Stimulated activated CD8-positive, alpha-beta memory T cell treated with anti-CD3 and anti-CD28 coated beads, Interleukin-4, amount 100 ng/mL, for 4 hours (primary cell): Measurements from ENCODE around the gene SMKR1.
"Not testable (repeated sequence)": the region's sequence is repeated elsewhere in the genome, so short reads cannot be mapped to it uniquely, and the experiment has no call there.

Source experiments
- DNase-seq, 2 donors: peaks; one replicate each; pipeline ENCODE4 v3.0.0-alpha.2; 2020; ENCODE audit warnings: low read depth in 2 of 2, low spot score in 1 of 2

Gene SMKR1

GRCh38 chr7:129481376-129481775 lies 21.0 kb upstream of the SMKR1 start:
- not testable (repeated sequence) for DNase-seq

- no peak for DNase-seq
Measured at GRCh38 chr7:129482781-129483180, 19.6 kb upstream of the SMKR1 start.

- no peak for DNase-seq
Measured at GRCh38 chr7:129489491-129489890, 12.8 kb upstream of the SMKR1 start.

GRCh38 chr7:129492391-129492790 lies 9.9 kb upstream of the SMKR1 start:
- DNase-seq, result no peak

- no peak for DNase-seq
Measured at GRCh38 chr7:129493555-129493954, 8.8 kb upstream of the SMKR1 start.

GRCh38 chr7:129494041-129494440 lies 8.3 kb upstream of the SMKR1 start:
- no peak for DNase-seq

- no peak for DNase-seq
Measured at GRCh38 chr7:129495987-129496386, 6.3 kb upstream of the SMKR1 start.

- no peak for DNase-seq
Measured at GRCh38 chr7:129496653-129497052, 5.7 kb upstream of the SMKR1 start.

- no peak for DNase-seq
Measured at GRCh38 chr7:129497156-129497555, 5.2 kb upstream of the SMKR1 start.

- no peak for DNase-seq
Measured at GRCh38 chr7:129498021-129498420, 4.3 kb upstream of the SMKR1 start.

- DNase-seq, result no peak
Measured at GRCh38 chr7:129499999-129500398, 2.3 kb upstream of the SMKR1 start.

GRCh38 chr7:129502708-129503685 lies 666 bp downstream of the SMKR1 start:
- DNase-seq, result peak in 1 of 2 donors; percentile 2

GRCh38 chr7:129503725-129504124 lies 1.4 kb downstream of the SMKR1 start:
- no peak for DNase-seq

GRCh38 chr7:129512192-129512591 lies 9.9 kb downstream of the SMKR1 start:
- DNase-seq, result no peak

GRCh38 chr7:129513546-129513945 lies 11.2 kb downstream of the SMKR1 start:
- DNase-seq, result no peak

GRCh38 chr7:129514683-129515082 lies 12.4 kb downstream of the SMKR1 start:
- DNase-seq, result no peak

- no peak for DNase-seq
Measured at GRCh38 chr7:129515381-129515780, 13.1 kb downstream of the SMKR1 start.

GRCh38 chr7:129517931-129518330 lies 15.6 kb downstream of the SMKR1 start:
- no peak for DNase-seq

GRCh38 chr7:129519464-129519863 lies 17.1 kb downstream of the SMKR1 start:
- DNase-seq, result no peak

- no peak for DNase-seq
Measured at GRCh38 chr7:129522088-129522970, 20.0 kb downstream of the SMKR1 start.

- no peak for DNase-seq
Measured at GRCh38 chr7:129522971-129523340, 20.6 kb downstream of the SMKR1 start.

GRCh38 chr7:129523924-129524323 lies 21.6 kb downstream of the SMKR1 start:
- DNase-seq, result no peak
